Head of caudate nucleus (tissue), 42 donors: Measurements from ENCODE around the gene MYO5A.
"Not testable (repeated sequence)": the region's sequence is repeated elsewhere in the genome, so short reads cannot be mapped to it uniquely, and the experiment has no call there.

Experiments
- DNase-seq, 42 donors: peaks; one replicate each; pipeline versions ENCODE4 v3.0.0 to v3.0.0-alpha.2; 2020 to 2021; ENCODE audit warnings: mixed read lengths in 7 of 42
- intact Hi-C: fragments of 100-400 bp; cut with DNase I; formaldehyde crosslinking; loops from one replicate; pipeline ENCODE4 v1.15.0; 2022

MYO5A gene

GRCh38 chr15:52528564-52529340, at the start of gene MYO5A:
TSS of gene MYO5A (minus strand) at chr15:52528880. CDS start at chr15:52528806, 74 bp downstream.
- DNase-seq, result peak; percentile 66 to 94 (median 86)
- intact Hi-C loops, result loop anchor here (2.0 to 10.0 kb wide), 4 partner anchors 40 to 194 kb away; partner anchors contain the start of genes ARPP19 and ATOSA

- intact Hi-C loops, result no loop called here
- DNase-seq, result no peak
Observed at GRCh38 chr15:52576692-52577091, 48.0 kb upstream of the MYO5A start.

GRCh38 chr15:52575573-52575972, 46.9 kb upstream of the MYO5A start:
- intact Hi-C loops, DNase-seq: not testable (repeated sequence)

- no peak for DNase-seq
- intact Hi-C loops, result no loop called here
Observed at GRCh38 chr15:52575072-52575471, 46.4 kb upstream of the MYO5A start.

GRCh38 chr15:52574623-52575022, 45.9 kb upstream of the MYO5A start:
- not testable (repeated sequence) for DNase-seq
- intact Hi-C loops, result loop anchor here (5.0 kb wide), 1 partner anchor 103 kb away; the partner anchor contains the start of gene ATOSA

GRCh38 chr15:52568601-52569585, 40.2 kb upstream of the MYO5A start, which contains the start of gene ARPP19:
TSS of gene ARPP19 (minus strand) at chr15:52569030. CDS start at chr15:52568892, 138 bp downstream.
- intact Hi-C loops, result loop anchor here (2.0 to 10.0 kb wide), 2 partner anchors 40 to 304 kb away; partner anchors contain the start of gene MYO5A

GRCh38 chr15:52567871-52568600, 39.4 kb upstream of the MYO5A start:
- intact Hi-C loops, result loop anchor here (2.0 to 10.0 kb wide), 2 partner anchors 39 to 303 kb away; partner anchors contain the start of gene MYO5A
- DNase-seq, result peak in 26 of 42 donors; percentile 19 to 63 (median 30)

More at GRCh38 chr15:52568601-52569585, 40.2 kb upstream of the MYO5A start, which contains the start of gene ARPP19:
- peak; percentile 78 to 97 (median 91) for DNase-seq

GRCh38 chr15:52566889-52567288, 38.2 kb upstream of the MYO5A start:
- DNase-seq, result no peak
- intact Hi-C loops, result loop anchor here (10.0 kb wide), 1 partner anchor 302 kb away; no protein-coding TSS in a partner anchor

GRCh38 chr15:52565417-52566358, 37.0 kb upstream of the MYO5A start:
- intact Hi-C loops, result loop anchor here (10.0 kb wide), 1 partner anchor 301 kb away; no protein-coding TSS in a partner anchor
- not testable (repeated sequence) for DNase-seq

- intact Hi-C loops, result loop anchor here (10.0 kb wide), 1 partner anchor 299 kb away; no protein-coding TSS in a partner anchor
Observed at GRCh38 chr15:52563501-52564060, 34.9 kb upstream of the MYO5A start.

GRCh38 chr15:52559575-52559974, 30.9 kb upstream of the MYO5A start:
- intact Hi-C loops, result no loop called here
- DNase-seq, result peak in 14 of 42 donors; percentile 14 to 52 (median 39)

More at GRCh38 chr15:52563501-52564060, 34.9 kb upstream of the MYO5A start:
- DNase-seq, result no peak

- DNase-seq, result no peak
- intact Hi-C loops, result no loop called here
Observed at GRCh38 chr15:52559022-52559421, 30.3 kb upstream of the MYO5A start.

- intact Hi-C loops, result no loop called here
- DNase-seq, result peak in 5 of 42 donors; percentile 24 to 46 (median 39)
Observed at GRCh38 chr15:52558196-52558595, 29.5 kb upstream of the MYO5A start.

GRCh38 chr15:52557274-52557641, 28.6 kb upstream of the MYO5A start:
- intact Hi-C loops, result no loop called here
- peak in 1 of 42 donors; percentile 19 for DNase-seq

GRCh38 chr15:52556524-52557273, 28.0 kb upstream of the MYO5A start:
- no peak for DNase-seq
- intact Hi-C loops, result no loop called here

- DNase-seq, result peak in 1 of 42 donors; percentile 11
- intact Hi-C loops, result no loop called here
Observed at GRCh38 chr15:52552303-52552702, 23.6 kb upstream of the MYO5A start.
